AG04450 (cell line): ENCODE data around the gene NANOS3. TPM values are rescaled to one million over a fixed set of nuclear protein-coding genes. Genes with fewer than 3 reads are reported as not detected.

Experiments used
- CTCF ChIA-PET: fragments of 300-600, 350-600 bp; formaldehyde crosslinking; extraction: SDS; loops from one replicate; lab custom pipeline; 2022; ENCODE audit warnings: antibody characterized with exemption, inconsistent platforms; lab: Charles Lee
- POLR2A ChIA-PET: fragments of 350-600 bp; formaldehyde crosslinking; extraction: SDS; loops from one replicate; lab custom pipeline; 2021; ENCODE audit warnings: antibody characterized with exemption, inconsistent platforms; lab: Yijun Ruan, JAX
- DNase-seq: peaks from one replicate; pipeline ENCODE4 v3.0.0-alpha.2; 2011; ENCODE audit warnings: low read depth, low spot score
- H3K27ac ChIP-seq: one replicate; pipeline ENCODE4 v1.5.1; 2012; ENCODE audit warnings: low read depth, low read length, control low read depth
- H3K27me3 ChIP-seq: one replicate; pipeline ENCODE4 v1.6.0; 2012; ENCODE audit warnings: low read length; ENCODE audit not compliant: control insufficient read depth, insufficient read depth
- H3K4me3 ChIP-seq: 2 replicates; pipeline ENCODE4 v1.5.1; 2011; ENCODE audit warnings: mild to moderate bottlenecking, low read depth, low read length, control low read depth
- H3K9me3 ChIP-seq: 2 replicates; pipeline ENCODE4 v1.5.1; 2012; ENCODE audit warnings: low read length; ENCODE audit not compliant: control insufficient read depth, insufficient read depth
- polyA plus RNA-seq: library from polyadenylated mRNA; depleted of rRNA; stranded (reverse); fragments of >200 nt; gene quantifications from 2 replicates; pipeline ENCODE4 v1.2.3, GENCODE V29; 2011
- TF ChIP-seq, protein P1 (sequence below): IDR thresholded peaks from 2 replicates; pipeline ENCODE4 v1.5.1; 2011; ENCODE audit warnings: low read depth, low read length, control low read depth, inconsistent platforms

Gene NANOS3
- polyA plus RNA-seq, 1 experiment, result 0.36 TPM

DNA sequence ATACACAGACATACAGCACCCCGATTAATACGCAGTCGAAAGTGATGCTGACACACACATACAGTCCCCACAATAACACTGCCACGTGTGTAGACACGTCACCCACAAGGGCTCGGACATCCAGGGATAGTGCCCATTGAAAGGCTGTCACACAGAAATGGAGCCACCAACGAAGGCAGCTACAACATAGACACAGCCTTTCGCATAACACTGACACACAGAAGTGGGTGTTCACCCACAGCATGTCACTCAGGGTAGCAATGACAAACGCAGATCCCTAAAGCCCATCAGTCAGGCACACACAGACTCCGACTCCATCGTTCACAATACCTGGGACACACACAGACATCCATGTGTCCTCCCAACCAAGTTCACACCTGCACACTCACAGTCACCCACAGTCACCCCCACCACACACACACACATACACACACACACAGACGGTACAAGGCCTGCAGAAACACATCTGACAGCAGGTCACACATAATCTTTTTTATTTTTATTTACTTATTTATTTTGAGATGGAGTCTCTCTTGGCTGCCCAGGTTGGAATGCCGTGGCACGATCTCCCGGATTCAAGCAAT, 10.4 kb upstream of the NANOS3 start:
- Histone ChIP-seq H3K4me3 (peak overlapping the region; percentile 57), H3K27ac (no peak overlapping the region), H3K9me3 (no peaks in the 10 kb centered on the region), H3K27me3 (no peaks in the 10 kb centered on the region)
- ChIA-PET CTCF (no interaction called here), POLR2A (interaction anchor here (0.7 kb wide), 1 partner anchor 102 kb away, joined by 3 read pairs; the partner anchor contains the start of gene MRI1)
- no peak for DNase-seq
- TF ChIP-seq, protein P1, sequence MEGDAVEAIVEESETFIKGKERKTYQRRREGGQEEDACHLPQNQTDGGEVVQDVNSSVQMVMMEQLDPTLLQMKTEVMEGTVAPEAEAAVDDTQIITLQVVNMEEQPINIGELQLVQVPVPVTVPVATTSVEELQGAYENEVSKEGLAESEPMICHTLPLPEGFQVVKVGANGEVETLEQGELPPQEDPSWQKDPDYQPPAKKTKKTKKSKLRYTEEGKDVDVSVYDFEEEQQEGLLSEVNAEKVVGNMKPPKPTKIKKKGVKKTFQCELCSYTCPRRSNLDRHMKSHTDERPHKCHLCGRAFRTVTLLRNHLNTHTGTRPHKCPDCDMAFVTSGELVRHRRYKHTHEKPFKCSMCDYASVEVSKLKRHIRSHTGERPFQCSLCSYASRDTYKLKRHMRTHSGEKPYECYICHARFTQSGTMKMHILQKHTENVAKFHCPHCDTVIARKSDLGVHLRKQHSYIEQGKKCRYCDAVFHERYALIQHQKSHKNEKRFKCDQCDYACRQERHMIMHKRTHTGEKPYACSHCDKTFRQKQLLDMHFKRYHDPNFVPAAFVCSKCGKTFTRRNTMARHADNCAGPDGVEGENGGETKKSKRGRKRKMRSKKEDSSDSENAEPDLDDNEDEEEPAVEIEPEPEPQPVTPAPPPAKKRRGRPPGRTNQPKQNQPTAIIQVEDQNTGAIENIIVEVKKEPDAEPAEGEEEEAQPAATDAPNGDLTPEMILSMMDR, result no peak

DNA sequence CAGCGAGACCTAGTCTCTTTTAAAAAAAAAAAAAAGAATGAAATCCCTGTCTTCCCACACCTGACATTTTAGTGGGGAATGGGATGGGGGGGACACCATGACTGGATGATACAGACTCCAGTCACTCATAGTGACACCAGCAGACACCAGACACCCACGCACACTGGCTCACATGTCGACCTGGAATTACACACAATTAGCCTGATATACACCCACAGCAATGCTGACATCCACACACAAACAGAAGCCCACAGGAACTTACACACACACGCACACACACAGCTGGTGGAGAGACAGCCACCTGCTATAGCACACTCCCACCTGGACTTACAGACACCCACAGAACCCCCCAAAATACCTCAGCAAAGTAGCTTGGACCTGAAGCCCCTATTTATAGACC, 8.3 kb upstream of the NANOS3 start:
- Histone ChIP-seq H3K27me3 (no peaks in the 10 kb centered on the region), H3K9me3 (no peaks in the 10 kb centered on the region), H3K4me3 (no peak overlapping the region), H3K27ac (no peak overlapping the region)
- ChIA-PET CTCF (interaction anchor here (0.6 to 1.5 kb wide), 2 partner anchors 81 to 147 kb away, joined by 3 to 7 read pairs; no protein-coding TSS in a partner anchor), POLR2A (no interaction called here)
- no peak for DNase-seq
- TF ChIP-seq, protein P1, result no peak

DNA sequence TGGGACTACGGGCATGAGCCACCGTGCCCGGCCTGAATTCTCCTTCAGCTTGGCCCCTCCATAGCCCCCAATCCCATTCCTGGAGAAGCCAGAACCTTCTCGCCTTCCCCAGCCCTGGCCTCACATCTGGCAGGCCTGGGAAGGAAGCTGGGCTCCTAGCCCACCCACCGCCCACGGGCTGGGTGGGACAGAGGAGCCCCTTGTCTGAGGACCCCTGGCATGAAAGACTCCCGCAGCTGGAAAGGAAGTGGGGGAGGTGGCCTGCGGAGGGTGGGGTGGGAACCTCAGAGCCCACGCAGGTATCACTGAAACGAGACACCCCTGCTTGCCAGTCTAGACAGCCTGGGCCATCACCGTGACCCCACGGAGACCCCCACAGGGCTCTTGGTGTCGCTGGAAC, 7.7 kb upstream of the NANOS3 start:
- ChIA-PET POLR2A (no interaction called here), CTCF (interaction anchor here (1.5 kb wide), 2 partner anchors 148 to 206 kb away, joined by 3 to 5 read pairs; no protein-coding TSS in a partner anchor)
- no peaks in the 10 kb centered on the region for H3K27me3 ChIP-seq
- no peaks in the 10 kb centered on the region for H3K9me3 ChIP-seq
- H3K4me3 ChIP-seq, result no peak overlapping the region
- TF ChIP-seq, protein P1, result no peak
- DNase-seq, result no peak
- H3K27ac ChIP-seq, result no peak overlapping the region

DNA sequence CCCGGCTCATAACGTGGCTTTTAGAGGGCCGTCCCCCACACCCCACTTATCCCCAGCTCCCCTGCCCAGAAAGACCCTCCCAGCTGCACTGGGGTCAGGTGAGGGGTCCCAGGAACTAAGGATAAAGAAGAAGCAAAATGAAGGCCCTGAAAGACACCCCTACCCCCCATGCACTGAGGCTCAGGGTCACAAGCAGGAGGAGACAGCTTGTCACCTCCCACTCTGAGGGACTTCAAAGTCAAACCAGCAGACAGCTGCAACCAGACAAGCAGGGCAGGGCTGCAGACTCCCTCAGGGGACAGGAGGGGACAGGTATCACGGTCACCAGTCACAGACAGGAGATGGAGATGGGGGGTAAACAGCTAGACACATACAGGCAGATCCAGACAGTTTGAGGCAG, 6.1 kb upstream of the NANOS3 start:
- H3K4me3 ChIP-seq, result no peak overlapping the region
- H3K27ac ChIP-seq, result no peak overlapping the region
- no peaks in the 10 kb centered on the region for H3K9me3 ChIP-seq
- no peak for DNase-seq
- no peaks in the 10 kb centered on the region for H3K27me3 ChIP-seq
- POLR2A ChIA-PET, result no interaction called here
- CTCF ChIA-PET, result interaction anchor here (1.5 kb wide), 1 partner anchor 204 kb away, joined by 5 read pairs; no protein-coding TSS in a partner anchor
- TF ChIP-seq, protein P1, result no peak

DNA sequence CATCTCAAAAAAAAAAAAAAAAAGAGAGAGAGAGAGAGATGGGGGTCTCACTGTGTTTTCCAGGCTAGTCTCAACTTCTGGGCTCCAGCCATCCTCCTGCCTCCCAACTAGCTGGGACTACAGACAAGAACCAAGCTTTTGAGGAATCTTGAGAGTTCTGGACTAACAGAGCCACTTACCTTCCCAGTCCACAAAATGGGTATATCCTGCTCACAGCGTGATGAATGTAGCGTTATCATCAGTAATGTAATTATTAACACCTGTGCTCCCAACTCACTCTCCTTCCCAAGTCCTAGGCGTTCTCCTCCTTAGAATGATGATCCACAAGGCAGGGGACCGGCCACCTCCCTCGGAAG, 4.6 kb upstream of the NANOS3 start:
- DNase-seq, result no peak
- POLR2A ChIA-PET, result no interaction called here
- Histone ChIP-seq H3K27me3 (no peaks in the 10 kb centered on the region), H3K27ac (no peak overlapping the region), H3K9me3 (no peaks in the 10 kb centered on the region), H3K4me3 (no peak overlapping the region)
- CTCF ChIA-PET, result interaction anchor here (0.6 to 1.3 kb wide), 5 partner anchors 10 to 1104 kb away, joined by 3 to 4 read pairs (median 3); no protein-coding TSS in a partner anchor
- TF ChIP-seq, protein P1, result no peak
